SK-N-SH (cell line): ENCODE data around the gene ILF3.

ENCODE experiments used
- CTCF ChIP-seq: fragments of 200-600 bp; sonication (generic); IDR thresholded peaks from 2 replicates; pipeline ENCODE4 v1.6.1; 2017; ENCODE audit warnings: antibody characterized with exemption, mild to moderate bottlenecking, moderate library complexity
- FOXJ3 ChIP-seq: sonication (generic); formaldehyde crosslinking; IDR thresholded peaks from 2 replicates; pipeline ENCODE4 v1.5.1; 2020; ENCODE audit warnings: mild to moderate bottlenecking, missing genetic modification reagents
- FOXM1 ChIP-seq: IDR thresholded peaks from 2 replicates; pipeline ENCODE4 v1.4.0; 2012; ENCODE audit warnings: low read depth, mild to moderate bottlenecking
- NRF1 ChIP-seq: IDR thresholded peaks from 2 replicates; pipeline ENCODE4 v1.6.1; 2012; ENCODE audit warnings: low read depth, mild to moderate bottlenecking, low read length
- POLR2AphosphoS5 ChIP-seq: IDR thresholded peaks from 2 replicates; pipeline ENCODE4 v1.6.1; 2012; ENCODE audit warnings: low read depth, low read length

DNA sequence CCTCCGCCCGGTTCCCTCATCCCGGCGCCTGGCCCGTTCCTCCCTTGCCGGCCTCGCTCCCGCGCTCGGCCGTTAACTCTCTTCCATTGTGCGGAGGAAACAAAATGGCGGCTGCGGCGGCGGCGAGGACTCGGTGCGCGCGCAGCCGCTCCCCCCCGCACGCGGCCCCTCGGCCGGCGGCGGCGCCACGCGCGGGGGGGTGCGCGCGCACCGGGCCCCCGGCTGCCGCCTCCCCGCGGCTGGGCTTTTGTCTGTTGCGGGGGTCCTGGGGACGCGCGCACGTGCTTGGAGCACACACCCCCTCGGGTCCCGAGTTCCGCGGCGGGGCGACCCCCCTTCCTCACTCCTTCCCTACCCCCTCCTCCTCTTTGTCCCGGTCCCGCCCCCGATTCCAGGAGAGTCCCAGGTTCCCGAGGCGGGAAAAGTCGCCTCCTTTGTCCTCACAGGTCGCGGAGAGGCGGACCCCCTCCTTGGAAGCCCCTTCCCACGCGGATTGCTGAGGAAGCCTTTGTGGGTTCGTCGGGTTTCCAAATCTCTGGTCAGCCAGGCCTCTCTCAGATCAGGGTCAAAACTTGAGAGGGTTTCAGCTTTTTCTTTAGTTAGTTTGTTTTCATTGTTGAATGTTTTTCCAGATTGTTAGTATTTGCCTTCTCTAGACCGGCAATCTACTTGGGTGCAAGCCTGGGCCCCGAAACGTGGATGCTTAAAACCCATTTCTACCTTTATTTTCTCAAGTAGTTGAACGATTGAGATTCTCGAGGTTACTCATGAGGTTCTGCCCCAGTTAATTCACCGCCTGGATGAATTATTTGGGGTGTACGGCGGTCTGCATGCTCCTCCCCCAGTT lies 687 bp downstream of the ILF3 start:
- TF ChIP-seq CTCF (no peak), POLR2AphosphoS5 (peak; percentile 45; the same call in 1 of the 2 replicates), NRF1 (peak; percentile 50; the same call in 1 of the 2 replicates), FOXM1 (no peak), FOXJ3 (CRISPR knock-in tag) (no peak)
